Keratinocyte (primary cell): Measurements from ENCODE around the gene PDZRN3. TPM values are rescaled to one million over a fixed set of nuclear protein-coding genes. Genes with fewer than 3 reads are reported as not detected.

Experiments used
- DNase-seq: peaks from one replicate; pipeline ENCODE4 v3.0.0-alpha.2; 2011; ENCODE audit warnings: low read depth, missing footprints, low spot score
- FAIRE-seq: peaks from 2 replicates; lab custom pipeline; 2011; peaks lifted over from hg19 to GRCh38; lab: Jason Lieb, UNC
- H2AFZ ChIP-seq: 2 replicates; pipeline ENCODE4 v1.6.0; 2012; ENCODE audit warnings: low read length, control low read depth, inconsistent platforms; ENCODE audit not compliant: control insufficient read depth
- H3K27ac ChIP-seq: 2 replicates; pipeline ENCODE4 v1.5.1; 2011; ENCODE audit warnings: low read length; ENCODE audit not compliant: control insufficient read depth, insufficient read depth
- H3K27me3 ChIP-seq: 3 replicates; pipeline ENCODE4 v1.6.0; 2011; ENCODE audit warnings: low read length; ENCODE audit not compliant: control insufficient read depth, insufficient read depth; ENCODE audit errors: extremely low read depth
- H3K36me3 ChIP-seq, 2 experiments: 2 replicates in 1 of 2; 3 replicates in 1 of 2; pipeline ENCODE4 v1.5.1; 2011; ENCODE audit warnings: low read length in 2 of 2, mild to moderate bottlenecking in 1 of 2; ENCODE audit not compliant: control insufficient read depth in 2 of 2, insufficient read depth in 2 of 2; ENCODE audit errors: extremely low read depth in 1 of 2
- H3K4me1 ChIP-seq: 3 replicates; pipeline ENCODE4 v1.5.1; 2011; ENCODE audit warnings: low read length; ENCODE audit not compliant: control insufficient read depth, insufficient read depth; ENCODE audit errors: extremely low read depth
- H3K4me2 ChIP-seq: 3 replicates; pipeline ENCODE4 v1.6.0; 2011; ENCODE audit warnings: low read depth, low read length; ENCODE audit not compliant: control insufficient read depth, insufficient read depth; ENCODE audit errors: extremely low read depth
- H3K4me3 ChIP-seq, 3 experiments: fragments of 200-600 bp in 1 of 3; sonication (generic) in 1 of 3; 2 replicates in 2 of 3; 3 replicates in 1 of 3; pipeline ENCODE4 v1.5.1; 2011 to 2016; ENCODE audit warnings: low read length in 3 of 3, mild to moderate bottlenecking in 3 of 3, control low read depth in 2 of 3, inconsistent platforms in 1 of 3, low read depth in 1 of 3, mixed read lengths in 1 of 3, mixed run types in 1 of 3, moderate library complexity in 1 of 3; ENCODE audit not compliant: control insufficient read depth in 2 of 3, insufficient read depth in 2 of 3; ENCODE audit errors: extremely low read depth in 1 of 3
- H3K79me2 ChIP-seq: 2 replicates; pipeline ENCODE4 v1.6.0; 2012; ENCODE audit warnings: low read length; ENCODE audit not compliant: control insufficient read depth, insufficient read depth
- H3K9ac ChIP-seq: 3 replicates; pipeline ENCODE4 v1.6.0; 2011; ENCODE audit warnings: low read length; ENCODE audit not compliant: control insufficient read depth, insufficient read depth; ENCODE audit errors: extremely low read depth
- H3K9me1 ChIP-seq: 3 replicates; pipeline ENCODE4 v1.6.0; 2011; ENCODE audit warnings: low read length; ENCODE audit not compliant: control insufficient read depth, insufficient read depth; ENCODE audit errors: extremely low read depth
- H3K9me3 ChIP-seq: 2 replicates; pipeline ENCODE4 v1.5.1; 2012; ENCODE audit warnings: low read depth, low read length; ENCODE audit not compliant: control insufficient read depth
- H4K20me1 ChIP-seq: 3 replicates; pipeline ENCODE4 v1.6.0; 2011; ENCODE audit warnings: low read length; ENCODE audit not compliant: control insufficient read depth, insufficient read depth; ENCODE audit errors: extremely low read depth
- CTCF ChIP-seq, 3 experiments: IDR thresholded peaks in 1 of 3; conservative IDR thresholded peaks in 1 of 3; optimal IDR thresholded peaks in 1 of 3; 2 replicates in 2 of 3; 3 replicates in 1 of 3; pipeline versions ENCODE3 to v1.5.1; 2011; ENCODE audit warnings: low read length in 3 of 3, mild to moderate bottlenecking in 3 of 3, moderate library complexity in 2 of 3, control low read depth in 1 of 3, inconsistent platforms in 1 of 3; ENCODE audit not compliant: insufficient read depth in 2 of 3; ENCODE audit errors: extremely low read depth in 1 of 3
- EZH2 ChIP-seq: IDR thresholded peaks from one replicate; pipeline ENCODE4 v1.6.1; 2012; ENCODE audit warnings: inconsistent platforms, mild to moderate bottlenecking, low read length, moderate library complexity
- dilution Hi-C: fragments of 300-500 bp; cut with MboI; formaldehyde crosslinking; loops from one replicate; pipeline ENCODE4 v1.7.0; 2020; ENCODE audit warnings: low sequenced_read_pairs; ENCODE audit not compliant: extremely low pct_ligation_motif_present
- polyA minus RNA-seq, 3 experiments: library from RNA; depleted of rRNA, polyadenylated mRNA; stranded (reverse); fragments of >200 nt; gene quantifications; 1 replicate in 1 of 3; 2 replicates in 1 of 3; 3 replicates in 1 of 3; pipeline ENCODE4 v1.2.3, GENCODE V29; 2011
- polyA plus RNA-seq, 5 experiments: library from polyadenylated mRNA; depleted of rRNA in 3 of 5; stranded (reverse) in 3 of 5; stranded (forward) in 1 of 5; unstranded in 1 of 5; fragments of >200 nt; gene quantifications; 1 replicate in 1 of 5; 2 replicates in 3 of 5; 3 replicates in 1 of 5; pipeline versions ENCODE4 v1.2.1 to v1.2.3, GENCODE V29; 2011 to 2012; ENCODE audit warnings: missing spikeins in 2 of 5, low read depth in 1 of 5, low replicate concordance in 1 of 5

The PDZRN3 gene
- not detected in 3 replicates for polyA plus RNA-seq
- polyA plus RNA-seq (2011; ENCODE audit: low read depth): not detected
- polyA plus RNA-seq (2011; cell fraction: cytosol; rRNA removed): not detected in 2 replicates
- 0.09 TPM in 1 of 2 replicates, not detected in the other for polyA plus RNA-seq (2011; cell fraction: nucleus; rRNA removed)
- polyA plus RNA-seq (2012; ENCODE audit: low replicate concordance): not detected in 2 replicates
- not detected in 3 replicates for polyA minus RNA-seq
- not detected for polyA minus RNA-seq (2011; cell fraction: cytosol; rRNA and poly(A)+ RNA removed)
- not detected in 2 replicates for polyA minus RNA-seq (2011; cell fraction: nucleus; rRNA and poly(A)+ RNA removed)

- H2AFZ ChIP-seq: peak within 1 kb of the TSS; percentile 87
- dilution Hi-C loops: no loop called here
- TF ChIP-seq CTCF (optimal IDR thresholded peaks at IDR 0.05 in 1 of 3, IDR thresholded peaks at IDR 0.05 in 1 of 3, conservative IDR thresholded peaks at IDR 0.05 in 1 of 3; ENCODE audit: extremely low read depth in 1 of 3, insufficient read depth in 2 of 3, low read length in 3 of 3): no peak
- TF ChIP-seq EZH2: peak; percentile 44
- FAIRE-seq (no peak), DNase-seq (no peak)
- no peak within 1 kb of the TSS for H3K27ac ChIP-seq
- H3K4me2 ChIP-seq: peak within 1 kb of the TSS; percentile 91
- H3K36me3 ChIP-seq: no peaks in the 10 kb centered on the region
- no peak within 1 kb of the TSS for H3K9ac ChIP-seq
- H3K9me3 ChIP-seq: no peaks in the 10 kb centered on the region
- H3K27me3 ChIP-seq: peaks cover 29% of the 10 kb centered on the region
- H3K4me1 ChIP-seq: peaks cover 6% of the 10 kb centered on the region
- H3K4me3 ChIP-seq: peak within 1 kb of the TSS; percentile 6 to 59 (median 36)
- H3K79me2 ChIP-seq: no peaks in the 10 kb centered on the region
- H3K9me1 ChIP-seq: no peaks in the 10 kb centered on the region
- H4K20me1 ChIP-seq: no peaks in the 10 kb centered on the region
These were observed at the start of gene PDZRN3 for GRCh38 chr3:73624821-73625665. Gene PDZRN3, minus strand, starts transcription at chr3:73624941.

DNA sequence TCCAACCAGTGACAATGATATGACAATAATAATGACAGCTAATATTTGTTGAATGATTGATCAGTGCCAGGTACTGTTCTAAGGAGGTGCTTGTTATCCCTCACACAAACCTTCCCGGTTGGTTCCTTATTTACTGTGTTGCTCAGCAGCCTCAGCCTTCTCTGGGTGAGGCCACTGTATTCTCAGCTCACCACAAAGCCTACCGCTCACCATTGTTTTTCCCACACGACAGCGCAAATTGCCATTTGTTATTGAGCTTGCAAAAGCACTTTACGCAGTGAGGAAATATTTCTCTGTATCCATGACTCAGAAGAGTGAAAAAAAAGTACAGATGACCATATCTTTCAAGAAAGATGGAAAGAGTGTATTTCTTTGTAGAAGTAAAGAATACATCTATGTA is 49.5 kb upstream of the PDZRN3 start:
- no peaks in the 10 kb centered on the region for H3K79me2 ChIP-seq
- H3K27ac ChIP-seq: no peak overlapping the region

More for the DNA sequence above, 49.5 kb upstream of the PDZRN3 start:
- Histone ChIP-seq H2AFZ (no peak overlapping the region), H3K9ac (no peak overlapping the region), H3K4me1 (no peaks in the 10 kb centered on the region), H3K36me3 (no peaks in the 10 kb centered on the region), H3K27me3 (no peaks in the 10 kb centered on the region), H4K20me1 (no peaks in the 10 kb centered on the region), H3K9me3 (no peaks in the 10 kb centered on the region), H3K4me2 (no peak overlapping the region), H3K4me3 (no peak overlapping the region), H3K9me1 (no peaks in the 10 kb centered on the region)
- FAIRE-seq (no peak), DNase-seq (no peak)
- dilution Hi-C loops: no loop called here
- no peak for TF ChIP-seq EZH2
- no peak for TF ChIP-seq CTCF (optimal IDR thresholded peaks at IDR 0.05 in 1 of 3, IDR thresholded peaks at IDR 0.05 in 1 of 3, conservative IDR thresholded peaks at IDR 0.05 in 1 of 3; ENCODE audit: extremely low read depth in 1 of 3, insufficient read depth in 2 of 3, low read length in 3 of 3)
